ENCODE data around the gene PDE6G.

Gene PDE6G

DNA sequence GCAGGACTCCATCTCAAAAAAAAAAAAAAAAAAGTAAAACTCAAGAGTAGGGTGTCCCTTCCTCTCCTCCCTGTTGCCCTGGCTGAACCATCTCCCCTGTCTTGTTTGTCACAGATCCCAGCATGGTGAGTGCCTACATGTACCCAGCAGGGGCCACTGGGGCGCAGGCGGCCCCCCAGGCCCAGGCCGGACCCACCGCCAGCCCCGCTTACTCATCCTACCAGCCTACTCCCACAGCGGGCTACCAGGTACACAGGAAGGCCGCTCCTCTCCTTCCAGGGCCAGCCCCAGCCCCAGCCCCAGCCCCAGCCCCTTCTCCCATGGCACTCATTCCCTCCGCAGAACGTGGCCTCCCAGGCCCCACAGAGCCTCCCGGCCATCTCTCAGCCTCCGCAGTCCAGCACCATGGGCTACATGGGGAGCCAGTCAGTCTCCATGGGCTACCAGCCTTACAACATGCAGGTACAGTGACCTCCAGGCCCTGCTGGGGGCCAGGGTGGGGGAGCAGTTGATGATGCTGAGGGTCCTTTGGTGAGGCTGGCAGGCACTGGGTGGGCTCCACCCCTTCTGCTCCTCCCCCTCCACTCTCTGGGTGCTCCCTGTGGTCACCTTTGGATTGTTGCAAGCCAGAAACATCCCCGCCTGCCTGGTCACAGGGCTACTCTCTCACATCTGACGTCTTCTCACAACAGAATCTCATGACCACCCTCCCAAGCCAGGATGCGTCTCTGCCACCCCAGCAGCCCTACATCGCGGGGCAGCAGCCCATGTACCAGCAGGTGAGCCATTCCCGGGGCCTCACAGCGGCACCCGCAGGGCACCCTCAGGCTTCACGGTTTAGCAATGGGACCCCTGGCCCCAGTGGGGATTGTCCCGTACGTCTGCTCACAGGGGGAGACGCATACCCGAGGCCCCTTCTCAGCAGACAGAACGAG, 44.3 kb upstream of the PDE6G start:
- no peak for DNase-seq (ENCODE audit: low read depth)
- no peak overlapping the region for H3K4me3 ChIP-seq (ENCODE audit: low read length)

DNA sequence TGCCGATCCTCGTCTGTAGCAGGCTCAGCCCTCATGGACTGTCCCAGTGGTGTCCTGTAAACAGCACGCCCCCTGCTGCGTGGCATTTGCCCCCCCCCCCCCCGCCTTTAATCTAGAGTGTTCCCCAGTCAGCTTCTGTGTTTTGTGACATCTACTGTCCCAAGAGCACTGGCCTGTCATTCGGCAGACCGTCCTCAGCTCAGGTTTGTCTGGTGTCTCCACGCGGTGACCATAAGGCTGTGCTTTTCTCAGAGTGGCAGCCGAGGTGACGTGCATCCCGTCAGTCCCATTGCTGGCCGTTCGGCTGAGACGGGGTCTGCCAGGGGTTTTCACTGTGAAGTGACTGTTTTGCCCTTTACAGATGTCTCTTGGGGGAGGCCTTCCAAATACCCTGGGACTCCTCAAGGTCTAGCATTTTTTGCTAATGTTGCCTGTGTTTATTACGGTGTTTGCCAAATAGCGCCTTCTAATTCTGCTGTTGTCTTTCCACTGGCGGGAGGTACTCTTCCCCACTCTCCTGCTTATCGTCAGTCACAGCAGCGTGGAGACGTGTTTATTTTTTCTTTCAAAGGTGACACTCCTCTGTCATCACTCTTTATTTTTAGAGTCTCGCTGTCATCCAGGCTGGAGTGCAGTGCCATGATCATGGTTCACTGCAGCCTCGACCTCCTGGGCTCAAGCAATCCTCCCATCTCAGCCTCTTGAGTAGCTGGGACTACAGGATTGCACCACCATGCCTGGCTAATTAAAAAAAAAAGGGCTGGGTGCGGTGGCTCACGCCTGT, 41.1 kb upstream of the PDE6G start:
- TF ChIP-seq, protein P1, sequence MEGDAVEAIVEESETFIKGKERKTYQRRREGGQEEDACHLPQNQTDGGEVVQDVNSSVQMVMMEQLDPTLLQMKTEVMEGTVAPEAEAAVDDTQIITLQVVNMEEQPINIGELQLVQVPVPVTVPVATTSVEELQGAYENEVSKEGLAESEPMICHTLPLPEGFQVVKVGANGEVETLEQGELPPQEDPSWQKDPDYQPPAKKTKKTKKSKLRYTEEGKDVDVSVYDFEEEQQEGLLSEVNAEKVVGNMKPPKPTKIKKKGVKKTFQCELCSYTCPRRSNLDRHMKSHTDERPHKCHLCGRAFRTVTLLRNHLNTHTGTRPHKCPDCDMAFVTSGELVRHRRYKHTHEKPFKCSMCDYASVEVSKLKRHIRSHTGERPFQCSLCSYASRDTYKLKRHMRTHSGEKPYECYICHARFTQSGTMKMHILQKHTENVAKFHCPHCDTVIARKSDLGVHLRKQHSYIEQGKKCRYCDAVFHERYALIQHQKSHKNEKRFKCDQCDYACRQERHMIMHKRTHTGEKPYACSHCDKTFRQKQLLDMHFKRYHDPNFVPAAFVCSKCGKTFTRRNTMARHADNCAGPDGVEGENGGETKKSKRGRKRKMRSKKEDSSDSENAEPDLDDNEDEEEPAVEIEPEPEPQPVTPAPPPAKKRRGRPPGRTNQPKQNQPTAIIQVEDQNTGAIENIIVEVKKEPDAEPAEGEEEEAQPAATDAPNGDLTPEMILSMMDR (conservative IDR thresholded peaks at IDR 0.05; ENCODE audit: low read depth, low read length): no peak
- no peak for DNase-seq (ENCODE audit: low read depth)
- no peak overlapping the region for H3K4me3 ChIP-seq (ENCODE audit: low read length)

More for the DNA sequence above, 44.3 kb upstream of the PDE6G start:
- TF ChIP-seq, protein P1 (conservative IDR thresholded peaks at IDR 0.05; ENCODE audit: low read depth, low read length): no peak

DNA sequence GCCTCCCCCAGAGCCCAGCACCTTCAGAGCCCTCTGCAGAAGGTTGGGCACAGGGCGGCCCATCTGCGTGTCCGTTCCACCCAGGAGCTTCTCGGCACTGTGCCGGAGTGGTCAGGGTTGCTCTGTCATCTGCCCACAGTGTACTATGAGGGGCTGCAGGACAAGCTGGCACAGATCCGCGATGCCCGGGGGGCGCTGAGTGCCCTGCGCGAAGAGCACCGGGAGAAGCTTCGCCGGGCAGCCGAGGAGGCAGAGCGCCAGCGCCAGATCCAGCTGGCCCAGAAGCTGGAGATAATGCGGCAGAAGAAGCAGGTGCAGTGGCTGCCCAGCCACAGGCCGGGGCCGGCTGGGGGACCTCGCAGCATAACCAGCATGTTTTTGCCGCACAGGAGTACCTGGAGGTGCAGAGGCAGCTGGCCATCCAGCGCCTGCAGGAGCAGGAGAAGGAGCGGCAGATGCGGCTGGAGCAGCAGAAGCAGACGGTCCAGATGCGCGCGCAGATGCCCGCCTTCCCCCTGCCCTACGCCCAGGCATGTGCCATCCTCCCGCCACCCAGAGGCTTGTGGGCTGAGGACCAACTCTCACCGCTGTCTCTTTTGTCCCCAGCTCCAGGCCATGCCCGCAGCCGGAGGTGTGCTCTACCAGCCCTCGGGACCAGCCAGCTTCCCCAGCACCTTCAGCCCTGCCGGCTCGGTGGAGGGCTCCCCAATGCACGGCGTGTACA, 40.0 kb upstream of the PDE6G start:
- DNase-seq (ENCODE audit: low read depth): no peak
- TF ChIP-seq, protein P1 (conservative IDR thresholded peaks at IDR 0.05; ENCODE audit: low read depth, low read length): no peak
- no peak overlapping the region for H3K4me3 ChIP-seq (ENCODE audit: low read length)

DNA sequence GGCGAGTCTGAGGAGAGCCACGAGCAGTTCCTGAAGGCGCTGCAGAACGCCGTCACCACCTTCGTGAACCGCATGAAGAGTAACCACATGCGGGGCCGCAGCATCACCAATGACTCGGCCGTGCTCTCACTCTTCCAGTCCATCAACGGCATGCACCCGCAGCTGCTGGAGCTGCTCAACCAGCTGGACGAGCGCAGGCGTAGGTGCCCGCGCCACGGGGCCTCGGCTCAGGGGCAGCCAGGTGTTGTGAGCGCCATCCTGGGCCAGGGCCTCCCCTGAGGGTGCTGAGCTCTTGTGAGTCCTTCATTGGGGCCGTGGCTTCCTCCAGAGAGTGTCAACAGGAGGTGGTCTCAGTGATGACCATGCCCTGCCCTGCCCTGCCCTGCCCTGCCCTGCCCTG, 39.5 kb upstream of the PDE6G start:
- TF ChIP-seq, protein P1 (conservative IDR thresholded peaks at IDR 0.05; ENCODE audit: low read depth, low read length): no peak
- H3K4me3 ChIP-seq (ENCODE audit: low read length): no peak overlapping the region
- no peak for DNase-seq (ENCODE audit: low read depth)

DNA sequence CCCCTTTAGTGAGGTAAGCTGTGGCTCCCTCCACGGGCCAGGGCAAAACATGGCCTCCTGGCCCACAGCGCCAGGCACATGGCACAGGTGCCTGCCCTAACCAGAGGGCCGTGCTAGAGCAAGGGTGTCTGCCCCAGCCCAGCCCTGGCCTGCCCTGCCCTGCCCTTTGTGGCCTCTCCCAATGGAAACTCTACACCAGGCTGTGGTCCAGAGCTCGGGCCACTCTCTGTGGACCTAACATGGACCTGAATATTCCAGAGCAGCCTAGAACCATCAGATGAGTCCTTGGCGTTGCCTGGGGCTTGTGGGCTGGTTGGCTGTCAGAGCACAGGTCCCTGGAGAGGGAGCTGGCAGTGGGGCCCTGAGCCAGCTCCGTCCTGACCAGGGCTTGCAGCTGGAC, 38.9 kb upstream of the PDE6G start:
- TF ChIP-seq, protein P1 (conservative IDR thresholded peaks at IDR 0.05; ENCODE audit: low read depth, low read length): no peak
- no peak overlapping the region for H3K4me3 ChIP-seq (ENCODE audit: low read length)
- no peak for DNase-seq (ENCODE audit: low read depth)

DNA sequence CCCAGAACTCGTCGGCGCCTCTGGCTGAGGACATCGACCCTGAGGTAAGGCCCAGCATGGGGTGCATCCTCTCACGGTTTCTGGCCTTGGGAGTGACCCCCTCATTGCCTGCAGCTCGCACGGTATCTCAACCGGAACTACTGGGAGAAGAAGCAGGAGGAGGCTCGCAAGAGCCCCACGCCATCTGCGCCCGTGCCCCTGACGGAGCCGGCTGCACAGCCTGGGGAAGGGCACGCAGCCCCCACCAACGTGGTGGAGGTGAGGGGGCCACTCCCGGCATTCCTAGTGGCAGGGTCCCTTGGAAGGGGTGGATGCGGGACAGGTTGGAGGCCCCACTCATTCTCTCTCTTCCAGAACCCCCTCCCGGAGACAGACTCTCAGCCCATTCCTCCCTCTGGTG, 38.5 kb upstream of the PDE6G start:
- DNase-seq (ENCODE audit: low read depth): no peak
- no peak overlapping the region for H3K4me3 ChIP-seq (ENCODE audit: low read length)

More for the DNA sequence above, 38.5 kb upstream of the PDE6G start:
- TF ChIP-seq, protein P1 (conservative IDR thresholded peaks at IDR 0.05; ENCODE audit: low read depth, low read length): no peak
